ENCODE data around the gene ENDOU. TPM values are rescaled to one million over a fixed set of nuclear protein-coding genes. Genes with fewer than 3 reads are reported as not detected.

Gene ENDOU
- total RNA-seq, 1 experiment from 2014 or later, result not detected

GRCh38 chr12:47705566-47706425, 19.5 kb downstream of the ENDOU start, which contains the start of gene RPAP3 (continued):
- no peak for TF ChIP-seq ZBTB33 (IDR thresholded peaks at IDR 0.05; ENCODE audit: extremely low read depth, insufficient replicate concordance, low read length)
- TF ChIP-seq TCF7L2 (IDR thresholded peaks at IDR 0.05; ENCODE audit: borderline replicate concordance, extremely low read depth, insufficient read depth, insufficient read length), result no peak
- peak; percentile 42 for TF ChIP-seq YY1 (IDR thresholded peaks at IDR 0.05; ENCODE audit: extremely low read depth, insufficient replicate concordance, low read depth, low read length)

DNA sequence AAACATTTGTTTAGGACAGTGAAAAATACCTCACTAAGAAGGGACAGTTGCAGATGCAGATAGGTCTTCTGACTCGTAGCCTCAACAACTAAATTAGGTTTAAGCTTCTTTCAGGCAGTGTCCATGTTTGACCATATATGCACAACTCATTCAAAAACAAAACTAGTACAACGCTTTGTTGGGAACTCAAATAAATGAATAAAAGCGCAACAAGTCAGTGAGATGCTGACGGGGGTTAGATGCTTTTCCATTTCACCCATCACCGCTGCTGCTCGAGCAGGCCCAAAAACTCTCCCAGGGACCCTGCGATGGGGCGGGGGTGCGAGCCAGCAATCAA, 20.1 kb downstream of the ENDOU start:
- H3K4me1 ChIP-seq (ENCODE audit: control insufficient read depth in 1 of 2, insufficient read depth in 2 of 2, low read length in 2 of 2), result peaks cover 5 to 16% of the 10 kb centered on the region in 2 experiments; a peak in 3 of 4 replicates
- TF ChIP-seq YY1 (IDR thresholded peaks at IDR 0.05; ENCODE audit: extremely low read depth, insufficient replicate concordance, low read depth, low read length) (no peak), SP1 (IDR thresholded peaks at IDR 0.05; ENCODE audit: low read depth) (no peak), JUND (IDR thresholded peaks at IDR 0.05) (no peak), EZH2phosphoT487 (IDR thresholded peaks at IDR 0.05; ENCODE audit: borderline replicate concordance) (no peak), REST (IDR thresholded peaks at IDR 0.05; ENCODE audit: low read depth) (no peak), SIN3A (IDR thresholded peaks at IDR 0.05; ENCODE audit: low read depth) (no peak), SRF (IDR thresholded peaks at IDR 0.05; ENCODE audit: low read depth) (no peak), FOSL1 (IDR thresholded peaks at IDR 0.05; ENCODE audit: low read depth) (no peak), POLR2A (IDR thresholded peaks at IDR 0.05; ENCODE audit: borderline replicate concordance, extremely low read depth, insufficient read depth, insufficient read length) (no peak), ZNF274 (IDR thresholded peaks at IDR 0.05; ENCODE audit: low read depth, low read length) (no peak), ELF1 (IDR thresholded peaks at IDR 0.05; ENCODE audit: borderline replicate concordance, low read depth) (no peak), EGR1 (IDR thresholded peaks at IDR 0.05; ENCODE audit: low read depth) (no peak), ZBTB33 (IDR thresholded peaks at IDR 0.05; ENCODE audit: extremely low read depth, insufficient replicate concordance, low read length) (no peak), MAX (IDR thresholded peaks at IDR 0.05) (no peak), CBX3 (IDR thresholded peaks at IDR 0.05; ENCODE audit: low read depth) (no peak)
- peak overlapping the region; percentile 75 for H3K9ac ChIP-seq (ENCODE audit: low read length)
- BruUV-seq (replicated peaks), result no TSS peak
- H3K79me2 ChIP-seq (ENCODE audit: insufficient read depth, low read length), result peaks cover 45% of the 10 kb centered on the region
- ChIA-PET RAD21 (ENCODE audit: low non-redundant PET in 1 of 2, low total read pairs in 2 of 2, uncharacterized antibody in 2 of 2, unreplicated experiment in 2 of 2) (no interaction called here), CTCF (interaction anchor here (2.7 kb wide), 1 partner anchor 11 kb away, joined by 9 read pairs; no protein-coding TSS in a partner anchor), POLR2A (no interaction called here)
- H3K9me2 ChIP-seq (ENCODE audit: insufficient read depth), result no peaks in the 10 kb centered on the region
- no peaks in the 10 kb centered on the region for H3K27me3 ChIP-seq (ENCODE audit: insufficient read depth, low read length)
- peaks cover 0 to 6% of the 10 kb centered on the region in 2 experiments; a peak in 1 of 4 replicates for H3K36me3 ChIP-seq (ENCODE audit: control insufficient read depth in 1 of 2, insufficient read depth in 2 of 2, low read length in 2 of 2)
- H3K4me2 ChIP-seq (ENCODE audit: low read length), result peak overlapping the region; percentile 89
- H4K20me1 ChIP-seq (ENCODE audit: insufficient read depth), result no peaks in the 10 kb centered on the region
- H2AFZ ChIP-seq (ENCODE audit: low read depth, low read length, poor library complexity, severe bottlenecking), result no peak overlapping the region
- intact Hi-C loops (cut with micrococcal nuclease), result no loop called here
- DNase-seq (ENCODE audit: low read depth, low spot score) (no peak), ATAC-seq (no peak)
- peak overlapping the region; percentile 67 to 78 for H3K4me3 ChIP-seq (replicated peaks in 1 of 2; ENCODE audit: low read depth in 1 of 2, low read length in 2 of 2)
- peak overlapping the region; percentile 80 for H3K27ac ChIP-seq (ENCODE audit: low read depth, low read length)
- no peaks in the 10 kb centered on the region for H3K9me3 ChIP-seq (ENCODE audit: control insufficient read depth in 1 of 2, insufficient read depth in 1 of 2, low read depth in 1 of 2, low read length in 2 of 2)
